Activated naive CD4-positive, alpha-beta T cell treated with anti-CD3 and anti-CD28 coated beads, Interleukin-2, amount 10 ng/mL, durations not matched to agents 7 days and 5 days (primary cell): ENCODE data around the gene DAB1.

Experiments
- CTCF ChIA-PET: fragments of 350-600 bp; sonication (Branson Sonifier 250); formaldehyde crosslinking; loops from one replicate; lab custom pipeline; 2021; ENCODE audit warnings: antibody characterized with exemption; lab: Charles Lee
- DNase-seq: peaks from one replicate; pipeline ENCODE4 v3.0.0-alpha.2; 2020
- H3K27ac Mint-ChIP-seq: one replicate; pipeline ENCODE4 v1.8.0; 2021; ENCODE audit warnings: mild to moderate bottlenecking, moderate library complexity, mixed read lengths
- H3K27me3 Mint-ChIP-seq: one replicate; pipeline ENCODE4 v1.8.0; 2021; ENCODE audit warnings: mild to moderate bottlenecking, mixed read lengths
- H3K36me3 Mint-ChIP-seq: one replicate; pipeline ENCODE4 v1.8.0; 2021; ENCODE audit warnings: mixed read lengths
- H3K4me1 Mint-ChIP-seq: one replicate; pipeline ENCODE4 v1.8.0; 2021; ENCODE audit warnings: mixed read lengths
- H3K4me3 Mint-ChIP-seq: one replicate; pipeline ENCODE4 v1.8.0; 2021; ENCODE audit warnings: mild to moderate bottlenecking, moderate library complexity, mixed read lengths
- H3K9me3 Mint-ChIP-seq: one replicate; pipeline ENCODE4 v1.8.0; 2021; ENCODE audit warnings: mixed read lengths

Gene DAB1

DNA sequence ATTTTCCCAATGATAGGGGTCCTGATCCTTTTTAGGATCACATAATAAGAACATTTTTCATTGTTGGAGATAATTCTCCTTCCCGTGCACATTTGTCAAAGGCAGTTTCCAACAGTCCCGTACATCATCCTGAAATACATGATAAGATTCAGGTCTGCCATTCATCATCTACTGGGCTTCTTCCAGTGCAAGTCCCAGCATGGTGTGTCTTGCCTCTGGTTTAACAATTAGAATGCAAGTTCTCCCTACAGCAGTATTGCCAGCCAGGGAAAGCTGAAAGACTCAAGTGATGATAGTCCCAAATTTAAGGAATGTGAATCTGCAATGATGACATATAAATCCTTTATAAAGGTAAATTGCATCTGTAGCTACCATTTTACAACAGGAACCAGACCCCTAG, 146.2 kb downstream of the DAB1 start:
- no peaks in the 10 kb centered on the region for H3K27me3 Mint-ChIP-seq

DNA sequence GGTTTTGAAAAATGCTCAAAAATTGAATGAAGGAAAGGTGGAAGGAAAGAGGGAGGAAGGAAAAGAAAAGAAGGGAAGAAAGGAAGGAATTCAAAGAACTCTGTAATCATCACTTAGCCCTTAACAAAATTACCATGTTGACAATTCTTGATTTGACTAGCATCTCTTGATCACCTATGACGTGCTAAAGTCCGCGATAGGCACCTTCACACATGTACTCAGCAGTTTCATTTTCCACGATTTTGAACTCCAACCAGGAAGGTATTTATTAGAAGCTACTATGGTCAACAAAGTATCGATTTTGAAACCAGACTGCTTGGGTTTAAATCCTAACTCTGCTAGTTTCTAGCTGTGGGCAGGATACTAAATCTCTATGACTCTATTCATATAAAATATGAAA, 146.9 kb downstream of the DAB1 start:
- CTCF ChIA-PET = no interaction called here
- H3K27me3 Mint-ChIP-seq = no peaks in the 10 kb centered on the region
- DNase-seq = no peak
- no peaks in the 10 kb centered on the region for H3K4me1 Mint-ChIP-seq
- no peak overlapping the region for H3K27ac Mint-ChIP-seq
- H3K4me3 Mint-ChIP-seq = no peak overlapping the region
- no peaks in the 10 kb centered on the region for H3K36me3 Mint-ChIP-seq
- H3K9me3 Mint-ChIP-seq = no peaks in the 10 kb centered on the region

More for the DNA sequence above, 146.2 kb downstream of the DAB1 start:
- no peak for DNase-seq
- Mint-ChIP-seq H3K4me3 (no peak overlapping the region), H3K4me1 (no peaks in the 10 kb centered on the region), H3K27ac (no peak overlapping the region), H3K9me3 (no peaks in the 10 kb centered on the region), H3K36me3 (no peaks in the 10 kb centered on the region)
- CTCF ChIA-PET = no interaction called here

GRCh38 chr1:57272601-57273000, 151.3 kb downstream of the DAB1 start:
- Mint-ChIP-seq H3K9me3 (no peaks in the 10 kb centered on the region), H3K4me1 (no peaks in the 10 kb centered on the region), H3K36me3 (no peaks in the 10 kb centered on the region), H3K4me3 (no peak overlapping the region), H3K27me3 (no peaks in the 10 kb centered on the region), H3K27ac (no peak overlapping the region)
- no peak for DNase-seq
- CTCF ChIA-PET = no interaction called here

DNA sequence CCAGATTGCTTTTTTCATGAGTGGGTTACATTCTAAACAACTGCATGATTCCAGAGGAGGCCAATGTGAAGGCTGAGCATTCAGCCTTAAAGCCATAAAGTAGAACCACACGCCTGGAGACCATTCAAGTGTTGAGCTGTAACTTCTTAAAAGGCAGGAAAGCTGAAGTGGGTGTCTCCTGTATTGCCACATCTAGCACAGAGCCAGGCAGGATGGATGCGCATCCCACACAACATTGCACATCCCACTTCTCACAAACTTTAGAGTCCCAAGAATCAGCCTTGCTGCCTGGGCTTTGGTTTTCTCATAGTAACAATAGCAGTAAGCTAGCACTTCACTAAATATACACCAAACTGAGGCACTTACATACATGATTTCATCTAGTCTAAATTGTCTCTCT, 151.7 kb downstream of the DAB1 start:
- CTCF ChIA-PET = no interaction called here
- DNase-seq = no peak
- no peaks in the 10 kb centered on the region for H3K27me3 Mint-ChIP-seq
- no peaks in the 10 kb centered on the region for H3K4me1 Mint-ChIP-seq
- H3K4me3 Mint-ChIP-seq = no peak overlapping the region
- no peaks in the 10 kb centered on the region for H3K36me3 Mint-ChIP-seq
- H3K9me3 Mint-ChIP-seq = no peaks in the 10 kb centered on the region
- no peak overlapping the region for H3K27ac Mint-ChIP-seq

- Mint-ChIP-seq H3K4me3 (no peak overlapping the region), H3K27me3 (no peaks in the 10 kb centered on the region), H3K4me1 (no peaks in the 10 kb centered on the region), H3K27ac (no peak overlapping the region), H3K36me3 (no peaks in the 10 kb centered on the region), H3K9me3 (no peaks in the 10 kb centered on the region)
- CTCF ChIA-PET = no interaction called here
- no peak for DNase-seq
Observed at GRCh38 chr1:57270927-57271698, 152.7 kb downstream of the DAB1 start.

GRCh38 chr1:57269630-57270225, 154.1 kb downstream of the DAB1 start:
- Mint-ChIP-seq H3K4me1 (no peaks in the 10 kb centered on the region), H3K36me3 (no peaks in the 10 kb centered on the region), H3K9me3 (no peaks in the 10 kb centered on the region), H3K4me3 (no peak overlapping the region), H3K27ac (no peak overlapping the region), H3K27me3 (no peaks in the 10 kb centered on the region)
- DNase-seq = no peak
- CTCF ChIA-PET = no interaction called here

GRCh38 chr1:57265104-57265503, 158.8 kb downstream of the DAB1 start:
- CTCF ChIA-PET = no interaction called here
- H3K27ac Mint-ChIP-seq = no peak overlapping the region
- no peak overlapping the region for H3K4me3 Mint-ChIP-seq
- H3K36me3 Mint-ChIP-seq = no peaks in the 10 kb centered on the region
- H3K27me3 Mint-ChIP-seq = no peaks in the 10 kb centered on the region
- DNase-seq = no peak
- H3K4me1 Mint-ChIP-seq = no peaks in the 10 kb centered on the region
- peaks cover 2% of the 10 kb centered on the region for H3K9me3 Mint-ChIP-seq

GRCh38 chr1:57262472-57262871, 161.4 kb downstream of the DAB1 start:
- Mint-ChIP-seq H3K27ac (no peak overlapping the region), H3K9me3 (peaks cover 2% of the 10 kb centered on the region), H3K27me3 (no peaks in the 10 kb centered on the region), H3K36me3 (no peaks in the 10 kb centered on the region), H3K4me3 (no peak overlapping the region), H3K4me1 (no peaks in the 10 kb centered on the region)
- DNase-seq = no peak
- CTCF ChIA-PET = no interaction called here

- Mint-ChIP-seq H3K27ac (no peak overlapping the region), H3K4me1 (no peaks in the 10 kb centered on the region), H3K9me3 (peaks cover 2% of the 10 kb centered on the region), H3K4me3 (no peak overlapping the region), H3K36me3 (no peaks in the 10 kb centered on the region), H3K27me3 (no peaks in the 10 kb centered on the region)
- CTCF ChIA-PET = no interaction called here
- DNase-seq = no peak
Observed at GRCh38 chr1:57258557-57259325, 165.1 kb downstream of the DAB1 start.

GRCh38 chr1:57255945-57256344, 167.9 kb downstream of the DAB1 start:
- Mint-ChIP-seq H3K36me3 (no peaks in the 10 kb centered on the region), H3K27ac (no peak overlapping the region), H3K27me3 (no peaks in the 10 kb centered on the region), H3K9me3 (no peaks in the 10 kb centered on the region), H3K4me3 (no peak overlapping the region), H3K4me1 (no peaks in the 10 kb centered on the region)
- CTCF ChIA-PET = no interaction called here
- DNase-seq = no peak

DNA sequence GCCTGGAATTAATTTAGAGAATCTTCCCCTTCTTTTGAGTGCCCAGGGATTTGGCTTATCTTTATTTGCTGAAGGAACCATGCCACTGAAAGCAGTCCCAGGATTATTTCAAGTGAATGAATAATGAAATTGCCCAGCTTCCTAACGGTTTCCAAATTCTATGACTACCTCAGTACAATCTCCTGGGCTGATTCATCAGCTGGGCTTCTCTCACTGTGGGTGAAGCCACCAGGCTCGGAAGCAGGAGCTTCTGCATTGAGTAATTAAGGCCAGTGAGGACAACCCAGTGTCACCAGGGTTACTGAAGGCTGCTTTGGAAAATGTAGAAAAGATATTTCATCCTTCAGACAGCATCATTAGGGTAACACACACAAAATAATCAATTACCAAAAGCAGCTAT, 169.8 kb downstream of the DAB1 start:
- no peak for DNase-seq

GRCh38 chr1:57252597-57253294, 171.1 kb downstream of the DAB1 start:
- no peaks in the 10 kb centered on the region for H3K36me3 Mint-ChIP-seq
- H3K27me3 Mint-ChIP-seq = no peaks in the 10 kb centered on the region
- no peak overlapping the region for H3K27ac Mint-ChIP-seq
- H3K4me3 Mint-ChIP-seq = no peak overlapping the region
- DNase-seq = no peak
- no peaks in the 10 kb centered on the region for H3K9me3 Mint-ChIP-seq
- CTCF ChIA-PET = no interaction called here
- no peaks in the 10 kb centered on the region for H3K4me1 Mint-ChIP-seq

More for the DNA sequence above, 169.8 kb downstream of the DAB1 start:
- Mint-ChIP-seq H3K4me3 (no peak overlapping the region), H3K27ac (no peak overlapping the region), H3K27me3 (no peaks in the 10 kb centered on the region), H3K9me3 (no peaks in the 10 kb centered on the region), H3K36me3 (no peaks in the 10 kb centered on the region), H3K4me1 (no peaks in the 10 kb centered on the region)
- CTCF ChIA-PET = no interaction called here

- H3K36me3 Mint-ChIP-seq = no peaks in the 10 kb centered on the region
- no peak overlapping the region for H3K27ac Mint-ChIP-seq
- CTCF ChIA-PET = no interaction called here
- H3K27me3 Mint-ChIP-seq = no peaks in the 10 kb centered on the region
- DNase-seq = no peak
- H3K4me3 Mint-ChIP-seq = no peak overlapping the region
- H3K9me3 Mint-ChIP-seq = peaks cover 2% of the 10 kb centered on the region
- no peaks in the 10 kb centered on the region for H3K4me1 Mint-ChIP-seq
Observed at GRCh38 chr1:57250021-57250420, 173.8 kb downstream of the DAB1 start.

DNA sequence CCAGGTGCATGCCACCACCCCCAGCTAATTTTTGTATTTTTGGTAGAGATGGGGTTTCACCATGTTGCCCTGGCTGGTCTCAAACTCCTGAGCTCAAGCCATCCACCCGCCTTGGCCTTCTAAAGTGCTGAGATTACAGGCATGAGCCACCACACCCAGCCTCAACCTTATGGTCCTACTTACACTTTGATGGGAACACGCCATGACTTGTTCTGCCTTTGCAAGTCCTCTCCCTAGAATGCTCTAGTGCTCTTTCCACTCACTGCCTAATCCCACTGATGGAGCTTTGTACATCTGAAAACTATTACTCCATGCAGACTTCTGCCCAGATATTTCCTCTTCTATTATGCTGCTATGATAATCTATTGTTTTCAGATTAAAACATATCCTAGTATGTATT, 174.3 kb downstream of the DAB1 start:
- DNase-seq = no peak
- H3K36me3 Mint-ChIP-seq = no peaks in the 10 kb centered on the region
- CTCF ChIA-PET = no interaction called here
- no peaks in the 10 kb centered on the region for H3K27me3 Mint-ChIP-seq
- no peak overlapping the region for H3K4me3 Mint-ChIP-seq
- no peaks in the 10 kb centered on the region for H3K4me1 Mint-ChIP-seq
- peaks cover 2% of the 10 kb centered on the region for H3K9me3 Mint-ChIP-seq
- H3K27ac Mint-ChIP-seq = no peak overlapping the region
